ENCODE results near the gene CYP2U1. TPM values are rescaled to one million over a fixed set of nuclear protein-coding genes. Genes with fewer than 3 reads are reported as not detected.

The CYP2U1 gene
- total and polyA plus RNA-seq, 9 of the 15 experiments (the other 6 are each of a cell fraction or from before 2014, with no cell fraction given), result 0.03 to 0.15 (median 0.07) TPM

- TF ChIP-seq EP300 (IDR thresholded peaks at IDR 0.05; ENCODE audit: low read length) (0 out of 2 replicates have a peak, but pooled peaks have one; percentile 12), MNT (conservative IDR thresholded peaks at IDR 0.05) (0 out of 4 replicates have a peak, but pooled peaks of 1 of the 2 experiments have one; percentile 17), CTCF (IDR thresholded peaks at IDR 0.05 in 2 of 3, conservative IDR thresholded peaks at IDR 0.05 in 1 of 3; ENCODE audit: insufficient read depth in 2 of 3, low read depth in 1 of 3, low read length in 3 of 3) (peak in 1 of 3 experiments; percentile 11; a peak in 1 of 6 replicates), RBM25 (IDR thresholded peaks at IDR 0.05; ENCODE audit: low read depth, low read length, severe bottlenecking) (no peak), ATF3 (IDR thresholded peaks at IDR 0.05) (no peak), ATF3 (CRISPR knock-in tag; conservative IDR thresholded peaks at IDR 0.05) (no peak), ARID4B (CRISPR knock-in tag; IDR thresholded peaks at IDR 0.05) (no peak), ZNF407 (IDR thresholded peaks at IDR 0.05; ENCODE audit: low read depth) (no peak), CBFA2T3 (IDR thresholded peaks at IDR 0.05) (peak; percentile 91)
These were observed 63.5 kb downstream of the CYP2U1 start (continued) for GRCh38 chr4:107994894-107995293.
